ENCODE results near the gene AARS2. TPM values are rescaled to one million over a fixed set of nuclear protein-coding genes. Genes with fewer than 3 reads are reported as not detected.
A peak's percentile ranks its signal among the peaks of the same experiment; 100 is the strongest.

The AARS2 gene
- total and polyA plus RNA-seq, 9 of the 15 experiments (the other 6 are each of a cell fraction or from before 2014, with no cell fraction given), result 0.97 to 34.0 (median 18.3) TPM

GRCh38 chr6:44257025-44257752 lies 56.0 kb downstream of the AARS2 start, which contains the start of gene SLC35B2:
TSS of gene SLC35B2 (minus strand) at chr6:44257528. CDS start at chr6:44257410, 118 bp downstream.
- DNase-seq (ENCODE audit: extremely low read depth in 1 of 4, low spot score in 3 of 4) (peak; percentile 92 to 94 (median 93)), FAIRE-seq (peak; percentile 63), ATAC-seq (peak; percentile 71)
- peaks cover 19% of the 10 kb centered on the region for H3K9me1 ChIP-seq (ENCODE audit: control insufficient read depth, insufficient read depth, low read length)
- no peaks in the 10 kb centered on the region for H3K27me3 ChIP-seq (ENCODE audit: control insufficient read depth in 2 of 2, insufficient read depth in 2 of 2, low read length in 2 of 2)
- H3K4me3 ChIP-seq, result peak within 1 kb of the TSS; percentile 81
- 0% methylated on average over 55 of the region's 80 CpGs for WGBS (ENCODE audit: insufficient coverage, low coverage, missing lambda C conversion rate)
- peak within 1 kb of the TSS; percentile 94 for H2AFZ ChIP-seq (ENCODE audit: low read depth, low read length)
- intact Hi-C loops (cut with micrococcal nuclease) (no loop called here), in situ Hi-C loops (cut with MboI) (no loop called here)
- peak within 1 kb of the TSS; percentile 93 for H3K27ac ChIP-seq (ENCODE audit: extremely low read depth, low read depth, low read length)
- peak within 1 kb of the TSS; percentile 89 for H3K4me2 ChIP-seq (ENCODE audit: insufficient read depth, low read length)
- H3K79me2 ChIP-seq (ENCODE audit: control insufficient read depth, insufficient read depth, low read length), result peaks cover 25% of the 10 kb centered on the region
- H4K20me1 ChIP-seq (replicated peaks; ENCODE audit: control insufficient read depth, insufficient read depth, low read length), result peaks cover 41% of the 10 kb centered on the region
- peaks cover 79% of the 10 kb centered on the region for H3K36me3 ChIP-seq (ENCODE audit: control insufficient read depth, insufficient read depth, low read length)
- H3K9me3 ChIP-seq (replicated peaks; ENCODE audit: control insufficient read depth, insufficient read depth, low read depth, low read length), result no peaks in the 10 kb centered on the region
- CTCF ChIA-PET (ENCODE audit: low intra/inter-chr PET ratio), result interaction anchor here (0.6 to 1.5 kb wide), 3 partner anchors 85 to 908 kb away, joined by 3 to 7 read pairs (median 5); no protein-coding TSS in a partner anchor
- H3K4me1 ChIP-seq (replicated peaks in 1 of 2; ENCODE audit: control insufficient read depth in 2 of 2, insufficient read depth in 2 of 2, low read length in 2 of 2), result peaks cover 32 to 45% of the 10 kb centered on the region in 2 experiments; a peak in 4 of 5 replicates
- no TSS peak for BruUV-seq (replicated peaks)
- H3K9ac ChIP-seq (ENCODE audit: insufficient read depth in 1 of 2, low read depth in 2 of 2, low read length in 2 of 2), result peak within 1 kb of the TSS; percentile 85 to 93
- POLR2A ChIA-PET, result interaction anchor here (0.5 to 3.2 kb wide), 22 partner anchors 11 to 1416 kb away, joined by 3 to 144 read pairs (median 3); partner anchors contain the start of genes HSP90AB1 and TMEM151B
- TF ChIP-seq KAT8 (IDR thresholded peaks at IDR 0.05; ENCODE audit: low read depth) (no peak), ARHGAP35 (IDR thresholded peaks at IDR 0.05; ENCODE audit: partially characterized antibody) (no peak), JUNB (CRISPR knock-in tag; conservative IDR thresholded peaks at IDR 0.05) (no peak), IFI16 (CRISPR knock-in tag; IDR thresholded peaks at IDR 0.05) (no peak), HCFC1 (IDR thresholded peaks at IDR 0.05; ENCODE audit: low read depth, low read length) (peak; percentile 71), HMG20B (CRISPR knock-in tag; IDR thresholded peaks at IDR 0.05) (peak; percentile 38; the same call in 1 of the 2 replicates), PCBP1 (IDR thresholded peaks at IDR 0.05; ENCODE audit: low read depth, low read length, poor library complexity, severe bottlenecking) (peak; percentile 75), RBM34 (IDR thresholded peaks at IDR 0.05; ENCODE audit: borderline replicate concordance, insufficient read depth, low read length) (no peak), FOXO4 (CRISPR knock-in tag; IDR thresholded peaks at IDR 0.05) (no peak), RUNX1 (IDR thresholded peaks at IDR 0.05; ENCODE audit: low read depth) (no peak), ZNF24 (IDR thresholded peaks at IDR 0.05) (peak; percentile 57; the same call in 1 of the 2 replicates), ZNF77 (CRISPR knock-in tag; IDR thresholded peaks at IDR 0.05) (no peak), ARID3A (IDR thresholded peaks at IDR 0.05; ENCODE audit: borderline replicate concordance, low read depth, low read length) (no peak; the same call in 1 of the 2 replicates), TFE3 (CRISPR knock-in tag; IDR thresholded peaks at IDR 0.05) (peak; percentile 98), TAF1 (IDR thresholded peaks at IDR 0.05; ENCODE audit: control insufficient read depth, extremely low read depth, insufficient read depth, low read length, severe bottlenecking) (peak; percentile 66), CHD2 (IDR thresholded peaks at IDR 0.05; ENCODE audit: low read depth, low read length) (no peak), ZNF766 (CRISPR knock-in tag; conservative IDR thresholded peaks at IDR 0.05) (no peak)
